NT2/D1 (cell line): ENCODE measurements around the gene INSYN1.

Experiments
- SUZ12 ChIP-seq: IDR thresholded peaks from 2 replicates; pipeline ENCODE4 v1.6.1; 2011; ENCODE audit not compliant: insufficient read length, insufficient read depth; ENCODE audit errors: extremely low read depth
- YY1 ChIP-seq: IDR thresholded peaks from 2 replicates; pipeline ENCODE4 v1.6.1; 2011; ENCODE audit not compliant: insufficient read length, insufficient read depth
- ZNF274 ChIP-seq: IDR thresholded peaks from 2 replicates; pipeline ENCODE4 v1.6.1; 2011; ENCODE audit warnings: mild to moderate bottlenecking, low read depth, low read length

DNA sequence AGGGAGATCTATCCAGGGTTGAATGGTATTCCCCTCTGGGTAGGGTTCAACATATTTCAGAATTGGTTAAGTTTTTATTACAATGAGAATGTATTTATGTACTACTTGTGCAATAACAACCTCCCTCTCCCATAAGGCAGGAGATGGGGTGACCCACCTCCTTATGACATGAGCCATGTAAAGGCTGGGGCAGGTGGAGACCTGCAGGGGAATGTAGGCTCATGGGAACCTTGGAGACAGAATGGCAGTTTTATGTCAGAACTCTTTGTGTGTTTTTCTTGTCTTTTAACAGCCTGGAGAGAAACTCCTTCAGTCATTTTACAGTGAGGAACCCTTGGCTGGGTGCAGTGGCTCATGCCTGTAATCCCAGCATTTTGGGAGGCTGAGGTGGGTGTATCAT lies 24.6 kb upstream of the INSYN1 start:
- TF ChIP-seq SUZ12 = no peak
- no peak for TF ChIP-seq YY1
- TF ChIP-seq ZNF274 = no peak
